Caco-2 (cell line): ENCODE data around the gene RFC3. TPM values are rescaled to one million over a fixed set of nuclear protein-coding genes. Genes with fewer than 3 reads are reported as not detected.

ENCODE experiments used
- BruUV-seq: library from RNA; stranded (reverse); fragments of 400-500 nt; replicated peaks from 2 replicates; lab custom pipeline; 2021; lab: Mats Ljungman, UMichigan
- CTCF ChIA-PET: fragments of 300-600 bp; sonication (Branson Sonifier 250); formaldehyde crosslinking; loops from one replicate; lab custom pipeline; 2022; ENCODE audit warnings: antibody characterized with exemption; lab: Charles Lee
- POLR2A ChIA-PET: fragments of 300-600 bp; sonication (Branson Sonifier 250); formaldehyde crosslinking; loops from one replicate; lab custom pipeline; 2022; ENCODE audit warnings: antibody characterized with exemption; lab: Charles Lee
- DNase-seq, 2 experiments: peaks; one replicate each; pipeline versions ENCODE4 v3.0.0 to v3.0.0-alpha.2; 2020 to 2022
- H3K27me3 ChIP-seq: replicated peaks from 2 replicates; pipeline ENCODE4 v1.6.0; 2011; ENCODE audit warnings: low read length; ENCODE audit not compliant: control insufficient read depth, insufficient read depth
- H3K36me3 ChIP-seq: 2 replicates; pipeline ENCODE4 v1.5.1; 2011; ENCODE audit warnings: low read length; ENCODE audit not compliant: control insufficient read depth, insufficient read depth
- H3K4me1 ChIP-seq: fragments of 250-450 bp; sonication (Bioruptor Pico); 2 replicates; pipeline ENCODE4 v1.5.1; 2020; ENCODE audit warnings: mild to moderate bottlenecking
- H3K4me3 ChIP-seq: 2 replicates; pipeline ENCODE4 v1.5.1; 2011; ENCODE audit warnings: low read depth, mild to moderate bottlenecking, control low read depth, low read length
- H3K9me3 ChIP-seq: fragments of 250-450 bp; sonication (Bioruptor Pico); 2 replicates; pipeline ENCODE4 v1.5.1; 2020; ENCODE audit warnings: mild to moderate bottlenecking, moderate library complexity
- H3K27ac Mint-ChIP-seq: one replicate; pipeline ENCODE4 v1.8.0; 2022; ENCODE audit warnings: mixed read lengths; ENCODE audit not compliant: unreplicated experiment
- H3K27me3 Mint-ChIP-seq: one replicate; pipeline ENCODE4 v1.8.0; 2022; ENCODE audit warnings: mixed read lengths; ENCODE audit not compliant: insufficient read depth, unreplicated experiment
- H3K36me3 Mint-ChIP-seq: one replicate; pipeline ENCODE4 v1.8.0; 2022; ENCODE audit warnings: mild to moderate bottlenecking, mixed read lengths; ENCODE audit not compliant: insufficient read depth, unreplicated experiment
- H3K4me1 Mint-ChIP-seq: one replicate; pipeline ENCODE4 v1.8.0; 2022; ENCODE audit warnings: low read depth, mixed read lengths; ENCODE audit not compliant: unreplicated experiment
- H3K4me3 Mint-ChIP-seq: one replicate; pipeline ENCODE4 v1.8.0; 2022; ENCODE audit warnings: mild to moderate bottlenecking, moderate library complexity, mixed read lengths; ENCODE audit not compliant: unreplicated experiment
- H3K9me3 Mint-ChIP-seq: one replicate; pipeline ENCODE4 v1.8.0; 2022; ENCODE audit warnings: mixed read lengths; ENCODE audit not compliant: unreplicated experiment
- CTCF ChIP-seq, 2 experiments: fragments of 200-600 bp in 1 of 2; IDR thresholded peaks; 1 replicate in 1 of 2; 2 replicates in 1 of 2; pipeline versions ENCODE4 v1.5.1 to v1.8.0; 2011 to 2022; ENCODE audit warnings: antibody characterized with exemption in 1 of 2, control low read depth in 1 of 2, inconsistent platforms in 1 of 2, low read depth in 1 of 2, low read length in 1 of 2, mild to moderate bottlenecking in 1 of 2, moderate library complexity in 1 of 2; ENCODE audit not compliant: insufficient read depth in 1 of 2, severe bottlenecking in 1 of 2, unreplicated experiment in 1 of 2
- intact Hi-C: fragments of 100-400 bp; cut with micrococcal nuclease; formaldehyde crosslinking; loops from one replicate; pipeline ENCODE4 v1.10.0; 2022; ENCODE audit not compliant: unreplicated experiment
- total RNA-seq: library from RNA; stranded (reverse); gene quantifications from 2 replicates; pipeline ENCODE4 v1.2.3, GENCODE V29; 2022

Gene RFC3
- total RNA-seq, 1 experiment from 2014 or later: 50.2 TPM

- H3K4me1 Mint-ChIP-seq: peaks cover 13% of the 10 kb centered on the region
- H3K27ac Mint-ChIP-seq: no peak overlapping the region
- no peaks in the 10 kb centered on the region for H3K27me3 ChIP-seq
- no peak for TF ChIP-seq CTCF (IDR thresholded peaks at IDR 0.05; ENCODE audit: insufficient read depth in 1 of 2, low read depth in 1 of 2, low read length in 1 of 2, severe bottlenecking in 1 of 2, unreplicated experiment in 1 of 2)
- POLR2A ChIA-PET: no interaction called here
- no peak overlapping the region for H3K4me3 ChIP-seq
- H3K27me3 Mint-ChIP-seq: no peaks in the 10 kb centered on the region
- H3K9me3 ChIP-seq: no peaks in the 10 kb centered on the region
- H3K9me3 Mint-ChIP-seq: no peaks in the 10 kb centered on the region
- H3K4me1 ChIP-seq: peaks cover 19% of the 10 kb centered on the region
- H3K4me3 Mint-ChIP-seq: no peak overlapping the region
- no TSS peak for BruUV-seq
- H3K36me3 Mint-ChIP-seq: no peaks in the 10 kb centered on the region
- intact Hi-C loops: loop anchor here (5.0 kb wide), 1 partner anchor 202 kb away; no protein-coding TSS in a partner anchor
- no peaks in the 10 kb centered on the region for H3K36me3 ChIP-seq
- no peak for DNase-seq
- CTCF ChIA-PET: no interaction called here
Observed at GRCh38 chr13:33874871-33875270, 56.9 kb downstream of the RFC3 start.

GRCh38 chr13:33875618-33876401, 57.9 kb downstream of the RFC3 start:
- Histone ChIP-seq H3K36me3 (no peaks in the 10 kb centered on the region), H3K4me3 (no peak overlapping the region), H3K4me1 (peaks cover 17% of the 10 kb centered on the region), H3K27me3 (no peaks in the 10 kb centered on the region), H3K9me3 (no peaks in the 10 kb centered on the region)
- Mint-ChIP-seq H3K4me1 (peaks cover 13% of the 10 kb centered on the region), H3K27me3 (no peaks in the 10 kb centered on the region), H3K4me3 (no peak overlapping the region), H3K9me3 (no peaks in the 10 kb centered on the region), H3K36me3 (no peaks in the 10 kb centered on the region), H3K27ac (no peak overlapping the region)
- CTCF ChIA-PET: no interaction called here
- no peak for TF ChIP-seq CTCF (IDR thresholded peaks at IDR 0.05; ENCODE audit: insufficient read depth in 1 of 2, low read depth in 1 of 2, low read length in 1 of 2, severe bottlenecking in 1 of 2, unreplicated experiment in 1 of 2)
- intact Hi-C loops: loop anchor here (5.0 kb wide), 1 partner anchor 201 kb away; no protein-coding TSS in a partner anchor
- BruUV-seq: no TSS peak
- no peak for DNase-seq
- POLR2A ChIA-PET: no interaction called here

GRCh38 chr13:33876716-33877394, 58.9 kb downstream of the RFC3 start:
- Mint-ChIP-seq H3K4me1 (peaks cover 4% of the 10 kb centered on the region), H3K36me3 (no peaks in the 10 kb centered on the region), H3K27me3 (no peaks in the 10 kb centered on the region), H3K4me3 (no peak overlapping the region), H3K9me3 (no peaks in the 10 kb centered on the region), H3K27ac (no peak overlapping the region)
- H3K36me3 ChIP-seq: no peaks in the 10 kb centered on the region
- CTCF ChIA-PET: no interaction called here
- intact Hi-C loops: loop anchor here (5.0 kb wide), 1 partner anchor 200 kb away; no protein-coding TSS in a partner anchor
- H3K4me3 ChIP-seq: no peak overlapping the region
- no peaks in the 10 kb centered on the region for H3K9me3 ChIP-seq
- no TSS peak for BruUV-seq
- no peak for DNase-seq
- peaks cover 7% of the 10 kb centered on the region for H3K4me1 ChIP-seq
- no peak for TF ChIP-seq CTCF (IDR thresholded peaks at IDR 0.05; ENCODE audit: insufficient read depth in 1 of 2, low read depth in 1 of 2, low read length in 1 of 2, severe bottlenecking in 1 of 2, unreplicated experiment in 1 of 2)
- POLR2A ChIA-PET: no interaction called here
- no peaks in the 10 kb centered on the region for H3K27me3 ChIP-seq
